ENCODE measurements around the gene KIAA0513. TPM values are rescaled to one million over a fixed set of nuclear protein-coding genes. Genes with fewer than 3 reads are reported as not detected.
A peak's percentile ranks its signal among the peaks of the same experiment; 100 is the strongest.

Gene KIAA0513
- total RNA-seq, 1 donor from 2014 or later: 16.3 TPM

GRCh38 chr16:85077576-85078125 lies 50.1 kb downstream of the KIAA0513 start:
- no peak for TF ChIP-seq CTCF (IDR thresholded peaks at IDR 0.05; ENCODE audit: unreplicated experiment)
- DNase-seq (ENCODE audit: low spot score, unreplicated experiment): no peak
- Mint-ChIP-seq H3K4me1 (ENCODE audit: low read depth) (peaks cover 4% of the 10 kb centered on the region), H3K4me3 (ENCODE audit: low read depth) (no peak overlapping the region), H3K27ac (no peak overlapping the region), H3K9me3 (ENCODE audit: low read depth) (no peaks in the 10 kb centered on the region), H3K36me3 (ENCODE audit: insufficient read depth) (peaks cover 12% of the 10 kb centered on the region), H3K27me3 (peaks cover 4% of the 10 kb centered on the region)

GRCh38 chr16:85078226-85078625 lies 50.6 kb downstream of the KIAA0513 start:
- Mint-ChIP-seq H3K4me1 (ENCODE audit: low read depth) (peaks cover 6% of the 10 kb centered on the region), H3K9me3 (ENCODE audit: low read depth) (no peaks in the 10 kb centered on the region), H3K4me3 (ENCODE audit: low read depth) (no peak overlapping the region), H3K27me3 (peaks cover 4% of the 10 kb centered on the region), H3K27ac (no peak overlapping the region), H3K36me3 (ENCODE audit: insufficient read depth) (peaks cover 12% of the 10 kb centered on the region)
- TF ChIP-seq CTCF (IDR thresholded peaks at IDR 0.05; ENCODE audit: unreplicated experiment): no peak
- no peak for DNase-seq (ENCODE audit: low spot score, unreplicated experiment)

- H3K27me3 Mint-ChIP-seq: peaks cover 6% of the 10 kb centered on the region
Measured at GRCh38 chr16:85078952-85079351, 51.4 kb downstream of the KIAA0513 start.

GRCh38 chr16:85079785-85080570 lies 52.4 kb downstream of the KIAA0513 start:
- peaks cover 10% of the 10 kb centered on the region for H3K4me1 Mint-ChIP-seq (ENCODE audit: low read depth)
- H3K27ac Mint-ChIP-seq: no peak overlapping the region
- no peak for DNase-seq (ENCODE audit: low spot score, unreplicated experiment)
- no peak overlapping the region for H3K4me3 Mint-ChIP-seq (ENCODE audit: low read depth)
- peaks cover 6% of the 10 kb centered on the region for H3K27me3 Mint-ChIP-seq
- no peak for TF ChIP-seq CTCF (IDR thresholded peaks at IDR 0.05; ENCODE audit: unreplicated experiment)
- H3K36me3 Mint-ChIP-seq (ENCODE audit: insufficient read depth): peaks cover 12% of the 10 kb centered on the region
- no peaks in the 10 kb centered on the region for H3K9me3 Mint-ChIP-seq (ENCODE audit: low read depth)

More at GRCh38 chr16:85078952-85079351, 51.4 kb downstream of the KIAA0513 start:
- DNase-seq (ENCODE audit: low spot score, unreplicated experiment): no peak
- Mint-ChIP-seq H3K27ac (no peak overlapping the region), H3K4me3 (ENCODE audit: low read depth) (no peak overlapping the region), H3K9me3 (ENCODE audit: low read depth) (no peaks in the 10 kb centered on the region), H3K36me3 (ENCODE audit: insufficient read depth) (peaks cover 12% of the 10 kb centered on the region), H3K4me1 (ENCODE audit: low read depth) (peaks cover 10% of the 10 kb centered on the region)
- no peak for TF ChIP-seq CTCF (IDR thresholded peaks at IDR 0.05; ENCODE audit: unreplicated experiment)

- peak overlapping the region; percentile 27 for H3K27ac Mint-ChIP-seq
- H3K4me3 Mint-ChIP-seq (ENCODE audit: low read depth): no peak overlapping the region
- H3K27me3 Mint-ChIP-seq: peaks cover 6% of the 10 kb centered on the region
- peaks cover 10% of the 10 kb centered on the region for H3K4me1 Mint-ChIP-seq (ENCODE audit: low read depth)
- peaks cover 8% of the 10 kb centered on the region for H3K36me3 Mint-ChIP-seq (ENCODE audit: insufficient read depth)
- no peak for TF ChIP-seq CTCF (IDR thresholded peaks at IDR 0.05; ENCODE audit: unreplicated experiment)
- H3K9me3 Mint-ChIP-seq (ENCODE audit: low read depth): no peaks in the 10 kb centered on the region
- DNase-seq (ENCODE audit: low spot score, unreplicated experiment): no peak
Measured at GRCh38 chr16:85081038-85081437, 53.4 kb downstream of the KIAA0513 start.

Data from progenitor cell of endocrine pancreas (in vitro differentiated cells).